GM23248 (cell line): ENCODE results near the gene ZNF275. TPM values are rescaled to one million over a fixed set of nuclear protein-coding genes. Genes with fewer than 3 reads are reported as not detected.
A peak's percentile ranks its signal among the peaks of the same experiment; 100 is the strongest.
"Not testable (repeated sequence)": the region's sequence is repeated elsewhere in the genome, so short reads cannot be mapped to it uniquely, and the experiment has no call there.

Source experiments
- DNase-seq: peaks from one replicate; pipeline ENCODE4 v3.0.0-alpha.2; 2015
- H2AFZ ChIP-seq: fragments of 200-600 bp; sonication (generic); 2 replicates; pipeline ENCODE4 v1.6.1; 2016; ENCODE audit warnings: antibody characterized with exemption
- H3F3A ChIP-seq: fragments of 200-600 bp; sonication (generic); 2 replicates; pipeline ENCODE4 v1.6.1; 2016; ENCODE audit warnings: mild to moderate bottlenecking, antibody characterized with exemption, mixed run types; ENCODE audit not compliant: insufficient read depth
- H3K27ac ChIP-seq: fragments of 200-600 bp; sonication (generic); 2 replicates; pipeline ENCODE4 v1.5.1; 2016; ENCODE audit warnings: mild to moderate bottlenecking
- H3K27me3 ChIP-seq: fragments of 200-600 bp; sonication (generic); replicated peaks from 2 replicates; pipeline ENCODE4 v1.6.1; 2016; ENCODE audit warnings: mild to moderate bottlenecking; ENCODE audit not compliant: insufficient read depth
- H3K36me3 ChIP-seq: fragments of 200-600 bp; sonication (generic); 2 replicates; pipeline ENCODE4 v1.6.1; 2016; ENCODE audit warnings: low read depth, mild to moderate bottlenecking
- H3K4me1 ChIP-seq: fragments of 200-600 bp; sonication (generic); 2 replicates; pipeline ENCODE4 v1.6.1; 2016; ENCODE audit warnings: mild to moderate bottlenecking; ENCODE audit not compliant: insufficient read depth
- H3K4me2 ChIP-seq: fragments of 200-600 bp; sonication (generic); one replicate; pipeline ENCODE4 v1.6.1; 2016; ENCODE audit warnings: mild to moderate bottlenecking; ENCODE audit not compliant: unreplicated experiment
- H3K4me3 ChIP-seq: fragments of 200-600 bp; sonication (generic); 2 replicates; pipeline ENCODE4 v1.5.1; 2016; ENCODE audit warnings: mild to moderate bottlenecking
- H3K79me2 ChIP-seq: fragments of 200-600 bp; sonication (generic); 2 replicates; pipeline ENCODE4 v1.6.1; 2016; ENCODE audit warnings: mild to moderate bottlenecking; ENCODE audit not compliant: insufficient read depth
- H3K9ac ChIP-seq: fragments of 200-600 bp; sonication (generic); 2 replicates; pipeline ENCODE4 v1.6.1; 2016; ENCODE audit warnings: mild to moderate bottlenecking
- H3K9me2 ChIP-seq: fragments of 200-600 bp; sonication (generic); 2 replicates; pipeline ENCODE4 v1.6.1; 2016; ENCODE audit warnings: mixed run types, mild to moderate bottlenecking, moderate library complexity; ENCODE audit not compliant: insufficient read depth
- H3K9me3 ChIP-seq: fragments of 200-600 bp; sonication (generic); one replicate; pipeline ENCODE4 v1.6.1; 2017; ENCODE audit warnings: low read depth
- H4K20me1 ChIP-seq: fragments of 200-600 bp; sonication (generic); 2 replicates; pipeline ENCODE4 v1.6.0; 2016; ENCODE audit not compliant: insufficient read depth
- EZH2 ChIP-seq: fragments of 200-600 bp; sonication (generic); IDR thresholded peaks from 2 replicates; pipeline ENCODE4 v1.6.1; 2018; ENCODE audit warnings: antibody characterized with exemption, mild to moderate bottlenecking; ENCODE audit not compliant: insufficient read depth, poor library complexity, severe bottlenecking
- EZH2phosphoT487 ChIP-seq: fragments of 200-600 bp; sonication (generic); IDR thresholded peaks from 2 replicates; pipeline ENCODE4 v1.6.1; 2018; ENCODE audit warnings: antibody characterized with exemption, moderate library complexity, mild to moderate bottlenecking, low read depth; ENCODE audit not compliant: insufficient read depth
- WGBS, 2 experiments: methylation state at CpG; one replicate each; pipeline ENCODE4 v1.1.6; 2015 to 2017; ENCODE audit warnings: low lambda C conversion rate in 2 of 2, low coverage in 1 of 2; ENCODE audit errors: missing lambda C conversion rate in 2 of 2; 5-methylcytosine and 5-hydroxymethylcytosine counted together
- in situ Hi-C: fragments of 300-500 bp; cut with MboI; formaldehyde crosslinking; loops from 2 replicates; pipeline ENCODE4 v1.15.0; 2020
- polyA plus RNA-seq: library from polyadenylated mRNA; unstranded; fragments of >200 nt; fragmentation: Nextera tagmentation; extraction: Ambion mirVana; gene quantifications from 2 replicates; pipeline ENCODE4 v1.2.1, GENCODE V29; 2016
- total RNA-seq: library from RNA; depleted of rRNA; stranded (reverse); fragments of >200 nt; shearing (Covaris generic); gene quantifications from 2 replicates; pipeline ENCODE4 v1.2.3, GENCODE V29; 2014; rRNA removed

The ZNF275 gene, protein sequence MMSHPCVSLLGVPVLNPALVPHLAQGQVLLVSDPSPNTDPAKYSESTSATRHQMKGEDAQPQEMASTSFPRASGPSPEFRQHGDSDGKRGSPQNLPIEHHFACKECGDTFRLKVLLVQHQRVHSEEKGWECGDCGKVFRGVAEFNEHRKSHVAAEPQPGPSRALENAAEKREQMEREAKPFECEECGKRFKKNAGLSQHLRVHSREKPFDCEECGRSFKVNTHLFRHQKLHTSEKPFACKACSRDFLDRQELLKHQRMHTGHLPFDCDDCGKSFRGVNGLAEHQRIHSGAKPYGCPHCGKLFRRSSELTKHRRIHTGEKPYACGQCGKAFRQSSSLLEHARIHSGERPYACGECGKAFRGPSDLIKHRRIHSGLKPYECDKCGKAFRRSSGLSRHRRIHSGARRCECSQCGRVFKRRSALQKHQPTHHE
- total RNA-seq (11.5 and 12.0 TPM in 2 replicates), polyA plus RNA-seq (6.3 and 6.5 TPM in 2 replicates)

DNA sequence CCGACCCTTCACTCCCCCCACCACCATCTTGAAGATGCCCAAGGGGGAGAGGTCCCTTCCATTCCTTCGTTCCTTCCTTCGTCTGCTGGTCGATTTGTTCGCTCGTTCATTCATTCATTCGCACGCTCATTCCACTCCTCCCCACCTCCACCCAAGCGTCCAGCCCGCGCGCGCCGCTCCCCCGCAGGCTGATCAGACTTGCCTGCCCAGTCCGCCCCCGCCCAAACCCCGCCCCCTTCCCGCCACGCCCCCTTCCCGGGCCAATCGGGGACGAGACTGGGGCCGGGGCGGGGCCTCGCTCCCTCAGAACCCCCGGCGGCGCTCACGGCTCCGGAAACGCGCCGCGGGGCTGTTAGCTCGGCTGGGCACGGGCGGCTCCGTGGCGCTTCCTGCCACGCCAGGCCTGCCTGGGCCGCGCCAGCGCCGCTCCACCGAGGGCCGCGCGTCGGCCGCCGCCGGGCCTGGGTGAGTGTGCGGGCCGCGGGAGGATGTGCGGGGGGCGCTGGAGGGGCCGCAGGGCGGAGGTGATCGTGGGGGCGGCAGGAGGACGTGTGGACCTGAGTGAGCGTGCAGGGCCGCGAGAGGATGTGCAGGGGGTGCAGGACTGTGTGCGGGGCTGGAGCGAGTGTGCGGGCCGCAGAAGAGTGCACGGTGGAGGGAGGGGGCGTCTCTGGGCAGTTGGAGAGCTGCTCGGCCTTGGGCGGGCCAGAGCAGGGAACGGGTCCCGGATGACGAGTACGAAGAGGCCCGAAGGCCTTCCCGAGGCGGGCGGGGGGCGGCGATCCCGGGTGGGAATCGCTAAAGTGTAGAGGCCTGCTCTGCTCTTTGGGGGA lies at the start of gene ZNF275:
TSS of gene ZNF275 (plus strand) at position 333 of the 833 bp plus-strand sequence. CDS start 2,527 bp downstream, outside the sequence.
- Histone ChIP-seq H3K4me1 (no peaks in the 10 kb centered on the region), H3K9ac (peak within 1 kb of the TSS; percentile 99), H3K79me2 (peaks cover 44% of the 10 kb centered on the region), H3K4me2 (peak within 1 kb of the TSS; percentile 85), H4K20me1 (no peaks in the 10 kb centered on the region), H3K9me2 (no peaks in the 10 kb centered on the region), H3K36me3 (no peaks in the 10 kb centered on the region), H3K27me3 (no peaks in the 10 kb centered on the region), H2AFZ (peak within 1 kb of the TSS; percentile 60; the same call in 1 of the 2 replicates), H3F3A (peaks cover 3% of the 10 kb centered on the region; the same call in 1 of the 2 replicates), H3K9me3 (no peaks in the 10 kb centered on the region), H3K4me3 (peak within 1 kb of the TSS; percentile 81), H3K27ac (peak within 1 kb of the TSS; percentile 83)
- 0 to 1% methylated on average over 1 to 55 of the region's 86 CpGs for WGBS, 2 experiments
- TF ChIP-seq EZH2 (no peak), EZH2phosphoT487 (no peak)
- in situ Hi-C loops = no loop called here
- peak; percentile 91 for DNase-seq

DNA sequence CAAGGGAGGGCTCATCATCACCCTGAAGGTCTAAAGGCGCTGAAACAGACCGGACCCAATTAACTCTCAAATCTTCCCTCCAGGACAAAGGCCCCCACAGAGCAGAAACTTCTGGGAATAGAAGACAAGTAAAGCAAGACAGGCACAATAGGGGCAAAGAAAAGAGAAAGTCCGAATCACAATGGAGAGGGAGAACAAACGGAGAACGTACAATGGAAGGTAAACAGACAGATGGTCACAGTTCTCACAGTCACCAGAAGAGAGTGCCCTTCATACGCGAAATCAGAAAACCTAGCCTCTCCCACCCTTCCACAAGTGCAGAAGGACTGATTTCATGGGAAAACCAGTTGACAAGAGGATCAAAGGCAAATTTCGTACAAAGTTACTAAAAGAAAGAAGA lies 48.3 kb upstream of the ZNF275 start:
- H3K4me2 ChIP-seq, H3K9me2 ChIP-seq, H4K20me1 ChIP-seq, H3F3A ChIP-seq, H3K79me2 ChIP-seq, H3K36me3 ChIP-seq, DNase-seq, in situ Hi-C loops, H3K4me3 ChIP-seq, H3K9ac ChIP-seq, H2AFZ ChIP-seq, H3K27me3 ChIP-seq, H3K9me3 ChIP-seq, H3K27ac ChIP-seq, H3K4me1 ChIP-seq: not testable (repeated sequence)
- no CpG with 5 or more reads among the region's 8 CpGs for WGBS, 2 experiments

DNA sequence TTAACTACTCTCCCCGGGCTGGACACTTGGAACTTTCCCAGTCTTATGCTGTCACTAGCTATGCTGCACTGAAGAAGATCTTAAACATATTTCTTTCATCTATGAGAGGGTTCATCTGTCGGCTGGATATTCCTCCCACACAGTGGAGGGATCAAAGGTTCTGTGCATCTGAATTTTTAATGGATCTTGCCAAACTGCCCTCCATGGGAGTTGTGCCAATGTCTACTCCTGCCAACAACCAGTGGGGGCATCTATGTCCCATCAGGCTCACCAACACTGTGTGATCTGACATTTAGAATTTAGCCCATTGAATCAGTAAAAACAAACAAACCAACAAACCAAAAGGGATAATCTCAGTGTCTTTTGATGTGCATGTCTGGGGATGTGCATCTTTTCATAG lies 45.1 kb upstream of the ZNF275 start:
- H3K4me1 ChIP-seq, DNase-seq, H3K27ac ChIP-seq, H3K79me2 ChIP-seq, H3F3A ChIP-seq, H3K9me3 ChIP-seq, H3K36me3 ChIP-seq, H2AFZ ChIP-seq, H3K9ac ChIP-seq, H4K20me1 ChIP-seq, in situ Hi-C loops, H3K4me3 ChIP-seq, H3K27me3 ChIP-seq, H3K4me2 ChIP-seq, H3K9me2 ChIP-seq: not testable (repeated sequence)
- WGBS, 2 experiments = no CpG with 5 or more reads among the region's 2 CpGs

DNA sequence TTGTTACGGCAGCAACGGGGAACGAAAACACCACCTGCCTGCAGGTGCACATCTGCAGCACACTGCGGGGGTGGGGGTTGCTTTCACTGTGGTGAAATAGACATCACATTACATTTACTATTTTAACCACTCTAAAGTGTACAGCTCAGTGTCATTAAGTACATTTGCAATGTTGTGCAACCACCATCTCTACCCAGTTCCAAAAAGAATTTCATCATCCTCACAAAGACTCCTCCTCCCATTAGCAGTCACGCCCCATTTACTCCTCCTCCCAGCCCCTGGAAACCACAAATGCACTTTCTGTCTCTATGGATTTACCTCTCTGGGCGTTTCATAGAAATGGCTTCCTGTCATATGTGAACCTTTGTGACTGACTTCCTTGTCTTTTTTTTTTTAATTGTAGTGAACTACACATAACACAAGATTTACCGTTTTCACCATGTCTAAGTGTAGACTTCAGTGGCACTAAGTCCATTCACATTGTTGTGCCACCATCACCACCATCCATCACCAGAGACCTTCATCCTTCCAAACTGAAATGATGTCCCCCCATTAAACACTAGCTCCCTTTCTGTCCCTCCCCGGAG lies 40.4 kb upstream of the ZNF275 start:
- H3K36me3 ChIP-seq, DNase-seq, H3K4me1 ChIP-seq, H3K4me2 ChIP-seq, H3K27me3 ChIP-seq, H2AFZ ChIP-seq, H3K27ac ChIP-seq, H3K9ac ChIP-seq, H4K20me1 ChIP-seq, H3K9me2 ChIP-seq, H3F3A ChIP-seq, H3K4me3 ChIP-seq, in situ Hi-C loops, H3K9me3 ChIP-seq, H3K79me2 ChIP-seq: not testable (repeated sequence)
- 59 to 77% methylated on average over 3 of the region's 8 CpGs for WGBS, 2 experiments
